GM12892 (cell line): ENCODE results near the gene GSTCD.
"Not testable (repeated sequence)": the region's sequence is repeated elsewhere in the genome, so short reads cannot be mapped to it uniquely, and the experiment has no call there.

Experiments
- DNase-seq: peaks from one replicate; pipeline ENCODE4 v3.0.0; 2011; ENCODE audit not compliant: insufficient read length
- FAIRE-seq: peaks from 2 replicates; lab custom pipeline; 2011; peaks lifted over from hg19 to GRCh38; lab: Jason Lieb, UNC
- POLR2A ChIP-seq: IDR thresholded peaks from 2 replicates; pipeline ENCODE4 v1.6.1; 2011; ENCODE audit warnings: low read depth, low read length, control low read depth
- POLR2AphosphoS5 ChIP-seq: IDR thresholded peaks from 2 replicates; pipeline ENCODE4 v1.6.1; 2011; ENCODE audit warnings: low read depth, low read length, control low read depth
- TAF1 ChIP-seq: IDR thresholded peaks from 2 replicates; pipeline ENCODE4 v1.6.1; 2011; ENCODE audit warnings: low read depth, mild to moderate bottlenecking, control low read depth, low read length, borderline replicate concordance

GSTCD gene

DNA sequence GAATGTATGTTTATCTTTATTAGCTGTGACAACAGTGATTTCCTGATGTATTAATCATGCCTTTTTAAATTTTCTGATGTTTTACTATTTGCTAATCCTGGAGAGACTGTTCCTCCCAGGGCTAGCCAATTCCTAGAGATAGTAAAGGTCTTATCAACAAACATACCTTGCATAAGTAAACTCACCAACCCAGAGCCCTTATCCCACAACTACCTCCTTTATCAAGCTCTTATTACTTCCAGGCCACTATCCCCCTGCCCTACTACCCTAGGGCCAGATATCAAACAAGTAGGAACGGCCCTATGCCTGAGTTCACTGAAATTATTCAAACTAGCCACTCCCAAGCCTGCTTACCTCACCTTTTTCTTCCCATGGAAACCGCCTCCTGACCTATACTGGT, 128.5 kb downstream of the GSTCD start:
- FAIRE-seq = no peak

GRCh38 chr4:105838082-105838481, 129.5 kb downstream of the GSTCD start:
- FAIRE-seq = no peak
- DNase-seq = no peak
- TF ChIP-seq POLR2A (no peak), POLR2AphosphoS5 (no peak), TAF1 (no peak)

More for the DNA sequence above, 128.5 kb downstream of the GSTCD start:
- TF ChIP-seq TAF1 = no peak
- no peak for TF ChIP-seq POLR2AphosphoS5
- TF ChIP-seq POLR2A = no peak
- DNase-seq = no peak

DNA sequence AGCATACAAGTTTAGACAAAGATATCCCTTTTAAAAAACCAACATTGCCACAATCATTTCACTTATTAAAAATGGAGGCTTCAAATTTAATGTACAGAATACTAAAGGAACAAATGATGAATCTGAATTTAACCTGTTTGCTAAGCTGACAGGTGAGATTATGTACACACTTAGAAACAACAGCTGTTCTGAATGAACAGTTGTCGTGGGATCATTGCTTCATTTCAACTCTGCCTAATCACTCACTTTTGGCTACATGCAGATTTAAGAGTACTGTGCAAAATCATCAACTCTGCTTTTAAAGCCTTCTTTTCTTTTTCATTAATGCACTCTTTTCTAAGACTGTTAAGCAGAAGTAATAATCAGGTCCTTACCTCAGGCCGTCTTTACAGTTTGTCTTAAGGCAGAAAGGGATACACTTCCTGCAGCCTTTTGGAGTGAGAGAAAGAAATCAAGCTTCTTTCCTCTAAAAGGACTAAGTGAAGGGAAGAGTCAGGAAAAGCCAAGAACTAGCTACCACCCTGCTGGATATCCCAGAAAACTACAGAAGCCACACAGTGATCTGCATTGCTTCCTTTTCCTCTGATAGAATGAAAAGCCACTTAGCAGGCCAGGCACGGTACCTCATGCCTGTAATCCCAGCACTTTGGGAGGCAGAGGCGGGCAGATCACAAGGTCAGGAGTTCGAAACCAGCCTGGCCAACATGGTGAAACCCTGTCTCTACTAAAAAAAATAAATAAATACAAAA, 132.0 kb downstream of the GSTCD start:
- FAIRE-seq (no peak), DNase-seq (no peak)
- no peak for TF ChIP-seq POLR2AphosphoS5
- no peak for TF ChIP-seq POLR2A
- TF ChIP-seq TAF1 = no peak

DNA sequence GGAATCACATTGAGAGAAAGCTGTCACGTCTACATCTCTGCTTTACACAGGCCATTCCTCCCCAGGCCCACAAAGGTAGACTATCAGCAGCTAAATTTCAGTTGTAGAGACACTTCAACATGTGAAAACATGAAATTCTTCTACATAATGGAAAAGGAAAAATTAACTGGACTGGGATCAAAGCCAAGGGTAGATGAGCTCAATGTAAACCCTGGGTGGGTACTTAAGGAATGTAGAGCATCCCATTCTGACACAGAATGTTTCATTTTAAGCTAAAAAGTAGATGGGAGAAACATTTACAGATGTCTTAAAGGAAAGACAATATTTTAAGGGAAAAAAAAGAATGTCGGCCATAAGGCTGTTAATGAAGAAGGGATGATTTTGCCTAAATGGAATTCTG, 135.4 kb downstream of the GSTCD start:
- TF ChIP-seq TAF1 (no peak), POLR2AphosphoS5 (no peak), POLR2A (no peak)
- FAIRE-seq = no peak
- DNase-seq = no peak

DNA sequence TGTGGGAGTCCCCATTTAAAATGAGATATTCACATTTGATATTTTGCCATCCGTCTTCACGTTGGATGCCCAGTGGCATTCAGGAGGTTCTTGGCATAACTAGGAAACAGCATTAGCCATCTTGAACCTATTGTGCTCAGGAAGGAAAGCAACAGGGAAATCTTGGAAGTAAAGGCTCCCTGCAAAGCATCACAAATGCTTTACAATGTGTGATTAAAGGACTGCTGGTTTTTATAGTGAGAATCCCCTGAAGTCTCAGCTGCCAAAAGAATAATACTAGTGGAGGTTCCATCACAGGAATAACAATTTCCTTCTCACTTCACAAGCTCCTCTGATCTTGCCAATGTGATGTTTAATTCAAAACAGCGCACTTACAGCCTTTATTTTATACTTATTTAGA, 137.0 kb downstream of the GSTCD start:
- DNase-seq (no peak), FAIRE-seq (no peak)
- TF ChIP-seq POLR2AphosphoS5 (no peak), POLR2A (no peak), TAF1 (no peak)

DNA sequence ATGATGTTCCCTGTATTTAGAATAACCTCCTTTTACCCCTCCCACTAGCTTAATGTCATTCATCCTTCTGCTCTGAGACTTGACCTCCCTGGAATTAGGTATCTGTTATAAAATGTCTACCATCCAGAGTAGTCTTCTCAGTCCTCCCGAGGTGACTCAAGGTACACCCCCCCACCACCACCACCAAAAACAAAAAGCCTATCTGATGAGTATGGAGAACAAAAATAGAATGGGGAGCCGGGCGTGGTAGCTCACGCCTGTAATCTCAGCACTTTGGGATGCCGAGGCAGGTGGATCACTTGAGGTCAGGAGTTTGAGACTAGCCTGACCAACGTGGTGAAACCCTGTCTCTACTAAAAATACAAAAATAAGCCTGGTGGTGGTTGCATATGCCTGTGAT, 139.8 kb downstream of the GSTCD start:
- DNase-seq, FAIRE-seq: not testable (repeated sequence)

DNA sequence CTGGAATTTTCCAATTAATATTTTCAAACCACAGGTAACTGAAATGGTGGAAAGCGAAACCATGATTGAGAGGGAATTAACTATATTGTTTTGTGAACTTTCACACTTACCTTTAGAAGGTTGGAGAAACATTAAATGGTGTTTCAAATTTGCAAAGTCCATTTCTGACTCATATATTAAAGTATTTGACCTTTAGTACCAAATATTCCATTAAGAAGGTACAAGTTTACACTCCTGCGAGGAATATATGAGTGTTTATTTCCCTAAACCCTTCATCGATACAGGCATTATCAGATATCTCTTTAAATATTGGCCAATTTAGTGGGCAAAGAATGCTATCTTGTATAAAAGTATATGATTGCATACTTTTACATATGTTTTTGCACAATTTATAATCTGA, 142.6 kb downstream of the GSTCD start:
- no peak for DNase-seq
- no peak for FAIRE-seq
- TF ChIP-seq POLR2AphosphoS5 (no peak), POLR2A (no peak)

DNA sequence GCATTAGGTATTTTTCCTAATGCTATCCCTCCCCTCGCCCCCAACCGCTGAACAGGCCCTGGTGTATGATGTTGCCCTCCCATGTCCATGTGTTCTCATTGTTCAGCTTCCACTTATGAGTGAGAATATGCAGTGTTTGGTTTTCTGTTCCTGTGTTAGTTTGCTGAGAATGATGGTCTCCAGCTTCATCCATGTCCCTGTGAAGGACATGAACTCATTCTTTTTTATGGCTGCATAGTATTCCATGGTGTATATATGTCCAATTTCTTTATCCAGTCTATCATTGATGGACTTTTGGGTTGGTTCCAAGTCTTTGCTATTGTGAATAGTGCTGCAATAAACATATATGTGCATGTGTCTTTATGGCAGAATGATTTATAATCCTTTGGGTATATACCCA, 143.6 kb downstream of the GSTCD start:
- FAIRE-seq, DNase-seq: not testable (repeated sequence)

- DNase-seq = no peak
- TF ChIP-seq POLR2A = no peak
- no peak for TF ChIP-seq TAF1
- no peak for TF ChIP-seq POLR2AphosphoS5
- no peak for FAIRE-seq
Measured at GRCh38 chr4:105858466-105859040, 150.0 kb downstream of the GSTCD start.

GRCh38 chr4:105859233-105859632, 150.6 kb downstream of the GSTCD start:
- no peak for TF ChIP-seq POLR2AphosphoS5
- TF ChIP-seq POLR2A = no peak
- TF ChIP-seq TAF1 = no peak
- peak; percentile 3 for DNase-seq
- FAIRE-seq = no peak

- TF ChIP-seq POLR2AphosphoS5 (no peak), POLR2A (no peak), TAF1 (no peak)
- DNase-seq (no peak), FAIRE-seq (no peak)
Measured at GRCh38 chr4:105870963-105871362, 162.4 kb downstream of the GSTCD start.

- no peak for FAIRE-seq
- TF ChIP-seq POLR2A (no peak), TAF1 (no peak), POLR2AphosphoS5 (no peak)
Measured at GRCh38 chr4:105871997-105872396, 163.4 kb downstream of the GSTCD start.

DNA sequence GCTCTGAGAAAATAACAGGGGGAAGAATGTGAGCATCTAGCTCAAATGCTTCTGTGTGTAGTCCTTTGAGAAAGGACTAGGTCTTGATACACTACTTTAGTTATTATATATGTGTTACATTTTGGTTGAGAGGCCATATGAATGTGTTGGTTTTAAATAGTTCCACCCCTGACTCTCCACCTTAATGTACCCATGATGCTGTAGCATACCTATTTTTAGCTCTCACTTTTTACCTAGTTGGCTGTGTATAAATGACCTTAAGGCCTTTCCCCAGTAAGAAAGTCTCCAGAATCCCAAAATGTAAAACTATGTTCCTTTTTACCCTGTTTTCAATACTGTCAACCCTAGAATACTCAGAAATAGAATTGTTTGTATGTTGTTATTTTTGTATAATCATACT, 166.6 kb downstream of the GSTCD start:
- TF ChIP-seq POLR2AphosphoS5 (no peak), TAF1 (no peak), POLR2A (no peak)
- DNase-seq (no peak), FAIRE-seq (no peak)

More at GRCh38 chr4:105871997-105872396, 163.4 kb downstream of the GSTCD start:
- no peak for DNase-seq

GRCh38 chr4:105878668-105879067, 170.1 kb downstream of the GSTCD start:
- DNase-seq = no peak
- FAIRE-seq = no peak
- TF ChIP-seq TAF1 (no peak), POLR2AphosphoS5 (no peak), POLR2A (no peak)
